NCI-H2107 (cell line): ENCODE data around the gene HOTAIR.

Source experiments
- DNase-seq: peaks from one replicate; lab custom pipeline; 2025; lab: John Stamatoyannopoulos, UW

Gene HOTAIR

DNA sequence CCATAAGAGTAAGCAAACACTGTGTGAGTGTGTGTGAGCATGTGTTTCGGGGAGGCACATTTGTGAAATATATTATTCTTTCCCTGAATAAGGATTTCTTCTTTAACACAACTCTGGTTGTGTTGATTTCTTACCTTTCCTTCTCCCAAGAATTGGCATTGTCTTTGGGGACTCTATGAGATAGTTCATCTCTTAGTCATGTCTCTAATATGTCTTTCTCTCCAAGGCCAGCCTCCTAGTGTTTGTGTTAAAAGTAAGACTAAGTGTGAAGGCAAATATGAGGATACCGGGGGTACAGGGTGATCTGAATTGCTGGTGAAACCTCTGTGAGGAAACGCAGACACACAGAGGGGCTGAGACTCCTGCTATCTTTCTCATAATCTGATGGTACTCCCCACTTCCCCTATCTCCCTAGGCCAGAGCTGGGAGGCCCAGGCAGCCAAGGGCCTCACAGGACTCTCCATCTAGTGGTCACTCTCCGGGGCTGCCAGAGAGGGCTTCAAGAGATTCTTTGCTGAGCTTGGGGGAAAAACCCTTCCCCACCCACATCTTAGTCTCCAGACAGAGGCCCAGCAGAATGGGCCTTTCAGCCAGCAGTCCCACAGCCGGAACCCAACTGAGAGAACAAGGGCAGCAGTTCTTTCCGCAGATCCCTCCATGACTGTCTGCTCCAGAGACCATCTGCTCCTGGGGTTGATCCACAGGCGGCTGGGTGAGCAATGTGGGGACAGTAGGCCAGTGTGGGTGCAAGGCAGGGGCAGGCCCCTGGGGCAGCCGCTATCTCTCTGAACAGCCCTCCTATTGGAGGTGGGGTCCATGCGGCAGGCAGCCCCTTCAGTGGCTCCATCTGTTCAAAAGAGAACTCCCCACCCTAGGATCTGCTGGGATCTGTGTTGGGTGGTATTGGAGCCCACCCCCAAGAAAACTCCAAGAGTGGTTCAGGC is 25.8 kb downstream of the HOTAIR start:
- DNase-seq = no peak

DNA sequence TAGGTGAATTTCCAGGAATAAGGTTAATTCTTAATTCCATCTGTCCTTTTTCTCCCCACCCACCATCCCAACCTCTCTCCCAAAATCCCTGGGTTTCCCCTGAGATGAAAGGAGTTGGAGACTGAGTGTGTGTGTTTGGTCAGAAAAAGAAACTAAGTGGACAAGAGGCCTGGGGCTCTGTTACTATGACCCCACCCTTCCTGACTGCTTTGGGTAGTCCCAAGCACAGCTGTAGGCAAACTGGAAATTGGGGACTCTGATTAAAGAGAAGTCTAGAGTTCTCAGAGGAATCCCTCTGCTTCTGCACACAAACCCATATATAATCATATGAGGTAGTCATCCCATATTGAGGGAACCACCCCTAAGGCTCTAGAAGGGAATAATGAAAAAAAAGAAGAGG is 27.0 kb downstream of the HOTAIR start:
- no peak for DNase-seq

DNA sequence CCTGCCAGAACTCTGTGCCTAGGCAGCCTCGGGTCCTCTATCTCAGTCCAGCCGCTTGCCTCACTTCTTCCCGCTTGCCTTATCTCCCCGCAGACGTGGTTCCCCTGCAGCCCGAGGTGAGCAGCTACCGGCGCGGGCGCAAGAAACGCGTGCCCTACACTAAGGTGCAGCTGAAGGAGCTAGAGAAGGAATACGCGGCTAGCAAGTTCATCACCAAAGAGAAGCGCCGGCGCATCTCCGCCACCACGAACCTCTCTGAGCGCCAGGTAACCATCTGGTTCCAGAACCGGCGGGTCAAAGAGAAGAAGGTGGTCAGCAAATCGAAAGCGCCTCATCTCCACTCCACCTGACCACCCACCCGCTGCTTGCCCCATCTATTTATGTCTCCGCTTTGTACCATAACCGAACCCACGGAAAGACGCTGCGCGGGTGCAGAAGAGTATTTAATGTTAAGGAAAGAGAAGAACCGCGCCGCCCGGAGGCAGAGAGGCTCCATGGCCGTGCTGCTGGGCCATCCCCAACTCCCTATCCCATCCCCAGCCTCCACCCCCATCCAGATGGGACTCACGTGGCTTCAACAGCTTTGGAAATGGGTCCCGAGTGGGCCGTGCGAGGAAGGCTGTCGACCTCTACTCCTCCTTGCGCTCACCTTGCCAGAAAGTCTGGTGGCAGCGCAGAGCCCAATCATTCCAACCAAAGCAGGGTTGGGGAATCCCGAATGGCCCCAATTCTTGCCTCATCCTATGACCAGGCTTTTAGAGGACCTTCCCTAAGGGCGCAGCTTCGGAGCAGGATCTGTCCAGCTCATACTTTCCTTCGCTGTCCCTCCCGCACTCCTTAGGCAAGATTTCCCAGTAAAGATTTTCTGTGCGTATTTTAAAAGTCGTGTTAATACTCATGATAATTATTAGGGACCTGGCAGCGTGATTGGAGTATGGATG is 29.6 kb downstream of the HOTAIR start:
- DNase-seq = no peak

DNA sequence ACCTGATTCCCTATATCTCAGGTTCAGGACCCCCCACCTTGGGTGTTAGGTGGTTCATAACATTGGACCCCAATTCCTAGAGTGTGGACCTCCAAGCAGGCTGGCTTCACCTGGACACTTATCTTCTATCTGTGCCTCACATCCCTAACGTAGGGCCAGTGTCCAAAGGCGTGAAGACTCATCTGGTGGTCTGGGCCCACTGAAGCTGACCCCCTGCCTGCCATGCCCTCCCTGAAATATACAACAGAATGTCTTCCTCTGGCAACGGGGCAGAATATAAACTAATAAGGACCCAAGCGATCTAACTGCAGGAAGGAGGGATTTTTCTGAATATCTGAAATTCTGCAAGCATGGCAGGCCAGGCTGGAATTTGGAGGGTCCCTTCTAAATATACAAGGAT is 30.5 kb downstream of the HOTAIR start:
- no peak for DNase-seq

DNA sequence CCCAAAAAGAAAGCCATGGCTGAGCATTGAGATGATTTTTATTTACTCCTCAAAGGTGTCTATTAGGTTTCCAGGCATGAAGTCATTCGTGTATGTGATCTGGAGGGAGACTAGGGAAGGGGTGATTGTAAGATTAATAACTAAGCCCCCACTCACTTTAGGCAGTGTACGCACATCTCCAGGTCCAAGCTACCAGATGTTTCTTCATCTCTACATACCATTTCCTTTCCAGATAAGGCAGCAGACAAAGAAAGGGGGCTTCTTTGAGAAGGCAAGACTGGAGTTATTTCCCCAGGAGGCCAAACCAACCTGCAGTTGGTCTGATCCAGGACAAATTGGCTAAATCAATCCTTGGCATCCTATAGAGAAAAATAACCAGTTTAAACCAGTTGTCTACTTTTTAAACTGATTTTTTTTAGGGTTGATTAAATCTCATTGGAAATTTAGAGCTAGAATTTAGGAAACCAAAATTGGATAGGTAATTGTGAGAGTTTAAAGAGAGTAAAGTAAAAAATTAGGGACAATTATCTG is 32.2 kb downstream of the HOTAIR start:
- no peak for DNase-seq

DNA sequence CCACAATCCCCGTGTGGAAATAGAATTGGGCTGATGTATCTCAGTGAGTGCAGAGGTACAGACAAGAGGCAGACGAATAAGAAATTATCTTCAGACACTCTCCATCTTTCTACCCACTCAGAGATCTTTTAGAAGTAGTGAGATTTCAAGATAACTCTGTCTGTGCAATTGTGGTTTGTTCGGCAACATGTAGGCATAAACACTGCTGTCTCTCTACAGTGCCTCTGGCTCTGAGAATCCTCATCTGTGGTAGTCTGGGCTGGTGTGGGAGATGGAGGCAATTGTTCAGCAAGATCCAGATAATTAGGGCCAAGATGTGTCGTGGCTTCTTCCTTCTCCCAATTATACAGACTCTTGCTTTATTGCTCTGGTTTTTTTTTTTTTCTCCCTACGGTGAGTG is 33.0 kb downstream of the HOTAIR start:
- DNase-seq = no peak

DNA sequence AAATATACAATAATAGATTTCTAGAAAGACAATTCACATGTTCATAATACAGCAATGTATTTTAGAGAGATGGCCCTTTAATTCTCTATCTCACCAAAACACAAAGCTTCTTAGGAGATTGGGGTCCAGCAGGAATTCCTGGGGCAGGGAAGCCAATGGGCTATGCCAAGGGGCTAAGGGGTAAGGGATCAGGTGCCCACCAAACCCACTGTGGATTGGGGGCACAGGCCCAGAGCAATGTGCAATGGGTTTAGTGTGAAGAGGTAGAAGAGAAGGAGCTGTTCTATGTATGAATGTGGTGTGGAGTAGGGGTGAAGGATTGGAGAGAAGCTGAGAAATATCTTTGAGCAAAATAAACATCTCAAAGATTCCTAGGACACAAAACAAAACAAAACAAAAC is 33.6 kb downstream of the HOTAIR start:
- no peak for DNase-seq

DNA sequence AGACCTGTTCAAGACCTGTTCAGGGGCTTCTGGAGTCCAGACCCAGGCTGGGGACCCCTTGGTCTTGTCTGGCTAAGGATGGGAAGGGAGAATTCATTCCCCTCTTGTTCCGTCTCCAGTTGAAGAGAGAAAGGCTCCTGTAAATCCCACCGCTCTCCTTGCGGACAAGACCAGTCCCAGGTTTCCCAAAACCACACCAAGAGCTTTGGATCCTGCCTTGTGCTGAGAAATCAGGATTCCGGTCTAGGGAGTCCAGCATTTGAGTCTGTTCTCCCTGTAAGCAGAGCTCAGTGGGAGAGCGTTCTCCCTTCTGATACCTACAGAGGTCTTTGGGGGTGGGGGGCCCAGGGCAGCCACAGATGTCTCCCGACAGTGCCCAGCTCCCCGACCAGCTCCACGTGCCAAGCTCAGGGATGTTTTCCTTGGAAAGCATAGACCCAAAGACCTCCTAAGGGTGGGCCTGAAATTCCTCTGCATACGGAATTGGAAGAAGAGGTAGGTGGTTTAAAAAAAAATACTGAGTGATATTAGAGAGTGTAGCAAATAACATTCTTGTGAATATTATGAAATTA is 34.2 kb downstream of the HOTAIR start:
- DNase-seq = no peak

DNA sequence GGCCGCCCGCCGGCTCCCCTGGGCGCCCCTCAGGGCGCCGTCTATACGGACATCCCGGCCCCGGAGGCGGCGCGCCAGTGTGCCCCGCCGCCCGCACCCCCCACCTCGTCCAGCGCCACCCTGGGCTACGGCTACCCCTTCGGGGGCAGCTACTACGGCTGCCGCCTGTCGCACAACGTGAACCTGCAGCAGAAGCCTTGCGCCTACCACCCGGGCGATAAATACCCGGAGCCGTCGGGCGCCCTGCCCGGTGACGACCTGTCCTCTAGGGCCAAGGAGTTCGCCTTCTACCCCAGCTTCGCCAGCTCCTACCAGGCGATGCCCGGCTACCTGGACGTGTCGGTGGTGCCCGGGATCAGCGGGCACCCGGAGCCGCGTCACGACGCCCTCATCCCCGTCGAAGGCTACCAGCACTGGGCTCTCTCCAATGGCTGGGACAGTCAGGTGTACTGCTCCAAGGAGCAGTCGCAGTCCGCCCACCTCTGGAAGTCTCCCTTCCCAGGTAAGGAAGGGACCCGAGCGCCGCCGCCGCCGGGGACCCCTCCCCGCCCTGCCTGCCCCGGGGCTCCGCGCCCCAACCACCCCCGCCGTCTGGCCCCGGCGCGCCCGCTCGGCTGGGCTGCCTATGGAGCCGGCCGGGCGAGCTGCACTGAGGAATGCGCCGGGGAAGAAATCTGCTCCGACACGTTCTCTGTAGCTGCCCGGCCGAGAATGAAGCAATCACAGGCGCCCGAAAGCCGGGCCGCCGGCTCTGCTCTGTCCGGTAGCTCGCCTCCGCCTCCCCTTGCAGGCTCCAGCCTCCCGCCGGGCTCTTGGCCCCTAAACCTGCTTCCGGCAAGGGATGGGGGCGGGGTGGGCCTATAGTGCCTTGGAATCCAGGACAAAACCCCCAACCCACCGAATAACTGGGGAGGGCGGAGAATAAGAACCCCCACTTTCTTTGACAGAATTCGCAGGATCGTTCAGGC is 35.3 kb downstream of the HOTAIR start:
- no peak for DNase-seq

DNA sequence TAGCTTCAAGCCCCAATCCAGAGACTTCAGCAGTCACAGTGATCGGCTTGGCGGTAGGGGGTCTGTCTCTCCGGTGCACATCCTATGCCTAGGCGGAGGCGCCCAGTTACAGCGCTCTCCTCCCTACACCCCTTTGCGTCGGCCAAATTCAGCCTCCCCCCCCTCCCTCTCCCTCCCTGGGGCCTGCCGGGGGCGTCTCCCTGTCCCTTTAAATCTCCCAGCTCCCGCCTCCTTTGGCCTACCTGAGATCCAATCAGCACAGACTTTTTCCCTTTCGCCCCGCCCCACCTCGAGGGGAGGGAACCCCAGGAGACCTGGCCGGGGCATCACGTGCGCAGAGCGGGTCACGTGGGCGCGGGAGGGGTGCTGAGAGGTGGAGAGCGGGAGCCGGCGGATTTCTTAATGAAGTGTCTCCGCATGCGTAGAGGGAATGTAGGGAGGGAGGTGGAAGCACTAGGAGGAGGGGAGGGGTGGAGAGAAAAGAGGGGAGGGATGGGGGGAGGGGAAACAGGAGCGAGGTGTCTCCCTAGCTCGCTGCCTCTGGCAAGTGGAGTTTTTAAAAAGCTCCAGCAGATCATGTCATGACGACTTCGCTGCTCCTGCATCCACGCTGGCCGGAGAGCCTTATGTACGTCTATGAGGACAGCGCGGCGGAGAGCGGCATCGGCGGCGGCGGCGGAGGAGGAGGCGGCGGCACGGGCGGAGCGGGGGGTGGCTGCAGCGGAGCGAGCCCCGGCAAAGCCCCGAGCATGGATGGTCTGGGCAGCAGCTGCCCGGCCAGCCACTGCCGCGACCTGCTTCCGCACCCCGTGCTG is 36.2 kb downstream of the HOTAIR start, which contains the start of gene HOXC13:
Gene HOXC13, plus strand, starts transcription at position 506 of the 815 bp plus-strand sequence. Its CDS starts 76 bp downstream, at position 582.
- no peak for DNase-seq

DNA sequence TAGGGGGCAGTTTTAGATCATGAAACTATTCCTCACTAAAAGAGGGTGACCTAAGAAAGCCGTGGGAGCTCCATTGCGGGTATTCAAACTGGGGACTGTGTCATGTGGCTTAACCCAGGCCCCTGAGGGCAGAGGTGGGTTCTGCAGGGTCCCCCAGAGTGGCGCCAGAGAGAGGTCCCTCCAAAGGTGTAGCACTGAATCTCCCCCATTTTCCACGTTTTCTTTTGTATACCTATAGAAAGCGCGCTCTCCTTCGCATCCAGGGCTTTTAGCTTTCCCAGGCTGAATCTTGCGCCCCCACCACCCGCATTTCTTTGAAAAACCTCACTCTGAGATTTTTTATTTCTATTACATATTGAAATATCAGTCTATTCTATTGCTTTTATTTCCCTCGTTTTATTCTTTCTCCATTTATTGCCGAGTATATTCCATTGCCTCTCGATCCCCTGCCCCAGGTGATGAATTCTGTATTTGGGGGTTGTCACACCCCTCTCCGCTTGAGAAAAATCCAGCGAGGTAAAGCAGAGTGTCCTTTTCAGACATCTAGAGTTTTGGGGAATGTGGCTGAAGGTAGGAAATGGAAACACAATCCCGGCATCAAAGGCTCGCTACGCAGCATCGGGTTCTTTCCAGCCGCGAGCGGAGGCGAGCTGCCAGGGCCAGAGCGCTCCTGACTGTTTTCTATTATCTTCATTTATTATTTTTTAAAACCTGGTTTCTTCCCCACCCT is 37.0 kb downstream of the HOTAIR start:
- DNase-seq = no peak

DNA sequence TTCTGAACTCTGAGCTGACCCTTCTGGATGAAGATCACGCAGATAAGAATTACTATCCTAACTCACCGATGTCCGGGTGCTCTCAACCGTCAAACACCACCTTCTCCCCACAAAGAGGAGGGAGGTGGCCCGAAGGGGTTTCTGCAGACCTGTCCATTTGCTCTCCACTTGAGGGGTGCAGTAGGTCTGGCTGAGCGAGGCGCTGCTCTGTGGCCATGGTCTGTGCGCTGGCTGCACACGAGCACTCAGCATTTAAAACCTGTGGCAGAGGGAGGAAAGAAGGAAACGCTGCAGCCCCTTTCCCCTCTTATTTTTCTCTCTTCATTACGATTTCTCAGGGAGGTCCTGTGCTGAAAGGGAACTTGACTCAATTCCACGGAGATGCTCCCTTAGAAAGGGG is 37.7 kb downstream of the HOTAIR start:
- no peak for DNase-seq

DNA sequence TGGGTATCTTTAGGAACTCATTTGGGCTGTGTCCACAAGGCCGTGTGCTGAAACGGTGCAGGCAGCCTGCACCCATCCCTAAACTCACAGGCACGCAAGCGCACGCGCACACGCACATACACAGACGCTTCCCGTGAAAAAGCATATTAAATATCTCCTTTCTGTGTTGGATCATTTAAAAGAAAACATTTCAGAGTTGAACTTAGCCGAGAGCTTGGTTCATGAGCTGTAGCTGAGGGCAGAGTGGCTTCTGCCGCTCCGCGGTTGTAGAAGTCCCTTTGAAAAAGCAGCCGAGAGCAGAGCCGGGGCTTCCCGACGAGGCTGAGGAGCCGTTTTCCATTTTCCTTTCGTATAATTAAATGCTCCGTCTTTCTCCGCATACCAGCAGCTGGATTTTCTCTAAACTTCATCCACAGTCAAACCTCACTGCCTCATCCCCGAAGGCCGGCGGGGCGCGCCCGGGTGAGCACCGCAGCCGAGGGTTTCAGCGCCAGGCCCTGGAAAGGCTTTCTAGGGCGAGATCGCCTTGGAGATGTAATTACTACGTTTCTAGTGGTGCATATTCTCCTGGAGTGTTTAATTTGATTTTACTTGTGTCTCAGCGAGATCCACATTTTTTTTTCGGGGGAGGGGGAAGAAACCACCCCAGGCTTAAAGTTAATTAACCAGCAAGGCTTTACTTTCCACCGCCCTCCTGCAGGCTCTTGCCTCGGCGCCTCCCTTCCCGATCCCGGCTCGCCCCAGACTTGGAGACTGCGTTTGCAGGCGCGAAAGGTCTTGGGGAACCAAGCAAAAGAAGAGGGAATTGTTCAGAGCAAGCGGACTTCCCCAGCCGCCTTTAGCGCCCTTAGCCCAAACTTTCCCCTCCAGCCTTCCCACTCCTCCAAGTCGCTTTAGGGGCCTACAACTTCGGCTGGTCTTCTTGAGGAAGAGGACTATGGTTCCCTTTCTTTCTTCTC is 39.1 kb downstream of the HOTAIR start:
- no peak for DNase-seq

DNA sequence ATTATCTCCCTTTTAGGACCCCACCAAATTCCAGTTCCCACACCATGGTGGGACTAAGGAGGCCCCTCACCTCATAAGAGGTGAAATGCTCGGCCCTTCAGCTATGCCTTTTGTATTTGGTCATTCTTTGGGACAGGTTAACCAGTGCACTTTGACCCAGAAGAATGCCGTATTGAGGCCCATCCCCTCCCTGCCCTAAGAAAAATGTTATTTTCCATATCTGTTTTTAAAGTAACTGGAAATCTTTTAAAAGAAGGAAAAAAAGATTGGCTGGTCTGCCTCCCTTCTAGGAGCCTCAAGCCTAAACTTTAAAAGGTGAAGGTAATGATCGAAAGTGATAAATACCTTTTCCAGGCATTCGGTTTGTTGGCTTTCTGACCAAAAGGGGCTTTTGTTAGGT is 41.8 kb downstream of the HOTAIR start:
- no peak for DNase-seq

DNA sequence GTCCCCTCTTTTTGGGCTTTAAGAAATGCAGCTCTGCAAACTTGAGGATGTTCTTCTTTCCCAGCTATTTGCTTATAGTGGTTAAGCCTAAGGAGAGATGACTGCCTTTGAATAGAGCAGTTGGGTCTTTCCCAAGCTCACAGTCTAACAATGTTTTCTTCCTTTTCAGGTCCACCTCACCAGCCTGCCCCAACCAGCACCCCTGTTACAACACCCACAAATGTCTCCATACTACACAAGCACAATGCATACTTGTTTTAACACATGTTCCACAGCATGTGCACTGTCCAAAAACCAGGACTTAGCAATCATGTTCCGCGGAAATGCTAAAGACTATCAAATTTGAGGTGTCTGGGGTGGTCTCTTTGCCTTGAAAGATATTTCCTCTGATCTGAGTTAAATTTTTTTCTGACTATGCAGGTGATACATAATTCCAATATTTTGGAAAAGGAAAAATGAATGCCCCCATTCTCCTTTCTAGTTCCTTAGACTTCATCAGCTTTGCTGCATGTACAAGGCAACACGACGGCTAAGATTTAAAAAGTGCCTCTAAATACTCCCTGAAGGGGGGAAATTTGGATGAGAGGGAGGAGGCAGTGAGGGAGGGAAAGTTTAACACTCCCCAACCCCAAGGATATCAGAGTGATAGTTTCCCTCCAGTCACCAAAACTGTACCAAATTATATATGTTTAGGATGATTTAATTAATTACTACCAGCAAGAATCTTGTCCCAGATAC is 42.7 kb downstream of the HOTAIR start:
- DNase-seq = no peak

DNA sequence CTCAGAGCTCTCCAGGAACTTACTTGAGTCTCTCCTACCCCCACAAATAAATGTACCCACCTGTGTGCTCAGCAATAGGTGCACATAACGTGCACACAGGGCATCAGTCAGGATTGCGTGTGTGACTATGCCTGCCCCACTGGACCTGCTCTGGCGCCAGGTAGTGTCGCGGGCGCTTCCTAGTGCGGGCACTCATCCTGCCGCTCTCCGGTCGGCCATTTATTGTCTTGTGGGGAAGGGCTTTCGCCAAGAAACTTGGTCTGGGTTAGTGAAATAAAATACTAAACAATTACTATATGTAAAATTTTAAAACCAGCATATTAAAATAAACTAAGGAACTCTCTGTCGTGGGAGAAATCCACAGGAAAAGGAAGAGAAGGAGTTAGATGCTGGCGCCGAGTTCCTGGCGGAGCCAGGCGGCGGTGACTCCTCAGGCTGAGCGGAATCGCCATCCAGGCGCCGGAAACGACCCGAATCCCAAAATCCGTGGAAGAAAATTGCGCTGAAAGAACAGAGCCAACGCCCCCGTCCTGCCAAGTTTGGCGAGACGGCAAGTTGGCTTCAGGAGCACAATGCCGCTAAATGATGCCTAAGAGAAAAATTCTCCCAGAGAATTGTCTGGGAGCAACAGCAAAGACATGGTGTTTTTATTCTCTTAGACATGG is 44.0 kb downstream of the HOTAIR start:
- DNase-seq = no peak

DNA sequence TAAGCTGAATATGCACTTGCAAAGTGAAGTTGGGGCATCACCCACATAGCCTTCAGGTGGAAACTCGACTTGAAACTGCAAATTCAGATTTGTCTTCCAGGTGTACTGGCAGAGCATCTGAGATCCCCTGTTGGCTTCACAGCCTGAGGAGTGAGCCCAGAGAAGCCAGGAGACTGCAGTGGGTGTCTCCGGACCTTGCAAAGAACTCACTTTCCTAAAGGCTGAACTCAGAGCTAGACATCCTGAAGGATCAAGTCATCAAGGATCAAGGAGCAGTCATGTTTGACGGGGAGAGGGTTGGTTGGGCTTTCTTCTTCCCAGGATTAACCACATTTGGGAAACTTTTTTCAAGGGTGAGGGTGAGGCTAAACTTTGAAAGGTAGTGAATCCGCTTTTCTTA is 45.2 kb downstream of the HOTAIR start:
- DNase-seq = no peak
